Endothelial cell of coronary artery (primary cell): ENCODE results near the gene SLC4A4. TPM values are rescaled to one million over a fixed set of nuclear protein-coding genes. Genes with fewer than 3 reads are reported as not detected.

Experiments
- total RNA-seq: library from RNA; depleted of rRNA; stranded (reverse); fragments of >200 nt; gene quantifications from 2 replicates; pipeline ENCODE4 v1.2.3, GENCODE V29; 2014

Gene SLC4A4
- total RNA-seq: under 0.01 and 0.66 TPM in 2 replicates

GRCh38 chr4:71338846-71339593 lies at the start of gene SLC4A4:
SLC4A4 (plus strand) TSS chr4:71339020.

